ENCODE data around the gene OBP2B. TPM values are rescaled to one million over a fixed set of nuclear protein-coding genes. Genes with fewer than 3 reads are reported as not detected.
"Not testable (repeated sequence)": the region's sequence is repeated elsewhere in the genome, so short reads cannot be mapped to it uniquely, and the experiment has no call there.

Gene OBP2B
- total RNA-seq, 2 experiments from 2014 or later: not detected

DNA sequence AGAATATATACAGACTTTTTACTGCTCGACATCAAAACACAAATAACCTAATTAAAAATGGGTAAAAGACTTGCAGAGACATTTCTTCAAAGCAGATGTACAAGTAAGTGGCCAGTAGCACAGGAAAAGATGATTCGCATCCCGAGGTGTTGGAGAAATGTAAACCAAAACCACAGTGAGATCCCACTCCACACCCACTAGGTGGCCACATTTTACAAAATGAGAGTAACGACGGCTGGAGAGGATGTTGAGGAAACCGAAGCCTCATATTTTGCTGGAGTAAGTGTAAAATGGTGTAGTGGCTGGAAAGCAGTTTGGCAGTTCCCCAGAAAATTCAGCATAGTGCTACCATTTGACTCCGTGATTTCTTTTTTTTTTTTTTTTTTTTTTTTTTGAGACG, 24.1 kb downstream of the OBP2B start:
- Mint-ChIP-seq H3K4me1 (ENCODE audit: low read depth) (peaks cover 14% of the 10 kb centered on the region), H3K4me3 (no peak overlapping the region), H3K9me3 (no peaks in the 10 kb centered on the region), H3K27me3 (ENCODE audit: low read depth) (peaks cover 36% of the 10 kb centered on the region), H3K27ac (no peak overlapping the region), H3K36me3 (ENCODE audit: low read depth) (no peaks in the 10 kb centered on the region)
- intact Hi-C loops (cut with micrococcal nuclease): loop anchor here (1.0 to 5.0 kb wide), 3 partner anchors 52 to 219 kb away; no protein-coding TSS in a partner anchor
- DNase-seq: peak; percentile 69
- CTCF ChIA-PET: interaction anchor here (0.6 to 4.1 kb wide), 6 partner anchors 9 to 301 kb away, joined by 3 to 29 read pairs (median 10); no protein-coding TSS in a partner anchor

GRCh38 chr9:133182151-133182550, 26.9 kb downstream of the OBP2B start:
- H3K27ac Mint-ChIP-seq: no peak overlapping the region
- no peak for DNase-seq
- intact Hi-C loops (cut with micrococcal nuclease): no loop called here
- peaks cover 25% of the 10 kb centered on the region for H3K27me3 Mint-ChIP-seq (ENCODE audit: low read depth)
- peaks cover 14% of the 10 kb centered on the region for H3K4me1 Mint-ChIP-seq (ENCODE audit: low read depth)
- no peak overlapping the region for H3K4me3 Mint-ChIP-seq
- H3K36me3 Mint-ChIP-seq (ENCODE audit: low read depth): no peaks in the 10 kb centered on the region
- CTCF ChIA-PET: interaction anchor here (0.6 to 1.4 kb wide), 3 partner anchors 10 to 281 kb away, joined by 3 read pairs; no protein-coding TSS in a partner anchor
- H3K9me3 Mint-ChIP-seq: no peaks in the 10 kb centered on the region

DNA sequence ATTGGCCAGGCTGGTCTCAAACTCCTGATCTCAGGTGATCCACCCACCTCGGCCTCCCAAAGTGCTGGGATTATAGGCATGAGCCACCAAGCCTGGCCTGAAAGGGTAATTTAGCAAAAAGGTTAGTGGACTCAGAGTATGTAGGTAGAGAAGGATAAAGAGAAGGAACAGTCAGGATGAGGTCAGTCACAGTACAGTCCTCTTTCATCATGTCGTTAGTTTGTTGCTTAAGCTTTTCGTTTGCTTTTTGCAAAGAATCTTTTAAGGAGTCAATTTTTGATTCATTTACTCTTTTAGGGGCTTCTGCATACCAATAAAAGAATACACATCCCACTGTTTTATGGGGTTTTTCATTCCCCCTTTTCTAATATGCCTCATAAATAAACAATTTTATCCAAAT, 27.5 kb downstream of the OBP2B start:
- intact Hi-C loops (cut with micrococcal nuclease): loop anchor here (2.0 kb wide), 1 partner anchor 79 kb away; no protein-coding TSS in a partner anchor
- CTCF ChIA-PET: interaction anchor here (0.6 to 1.4 kb wide), 5 partner anchors 9 to 280 kb away, joined by 3 read pairs; no protein-coding TSS in a partner anchor
- no peak for DNase-seq
- Mint-ChIP-seq H3K27me3 (ENCODE audit: low read depth) (peaks cover 25% of the 10 kb centered on the region), H3K4me1 (ENCODE audit: low read depth) (peaks cover 14% of the 10 kb centered on the region), H3K27ac (no peak overlapping the region), H3K36me3 (ENCODE audit: low read depth) (no peaks in the 10 kb centered on the region), H3K4me3 (no peak overlapping the region), H3K9me3 (no peaks in the 10 kb centered on the region)

DNA sequence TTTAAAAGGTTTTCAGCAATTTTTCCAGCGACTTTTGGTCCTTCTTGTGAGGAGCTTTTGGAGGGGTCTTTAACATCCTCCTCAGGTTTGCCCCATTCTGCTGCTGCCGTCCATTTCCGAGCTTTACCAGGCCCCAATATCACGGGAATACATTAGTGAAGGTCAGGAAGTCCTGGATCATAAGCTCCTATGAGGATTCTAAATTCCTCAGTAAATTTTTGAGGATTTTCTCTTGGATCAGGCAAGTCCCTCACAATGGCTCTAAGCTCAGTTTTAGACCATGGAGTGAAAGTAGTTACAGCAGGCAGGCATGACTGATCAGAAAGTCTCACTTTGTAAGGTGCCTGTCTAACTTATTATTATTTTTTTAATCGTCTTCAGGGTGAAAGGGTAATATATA, 28.1 kb downstream of the OBP2B start:
- Mint-ChIP-seq H3K27me3 (ENCODE audit: low read depth) (peaks cover 23% of the 10 kb centered on the region), H3K4me3 (no peak overlapping the region), H3K4me1 (ENCODE audit: low read depth) (peaks cover 11% of the 10 kb centered on the region), H3K9me3 (no peaks in the 10 kb centered on the region), H3K27ac (no peak overlapping the region), H3K36me3 (ENCODE audit: low read depth) (no peaks in the 10 kb centered on the region)
- intact Hi-C loops (cut with micrococcal nuclease): loop anchor here (2.0 kb wide), 1 partner anchor 78 kb away; no protein-coding TSS in a partner anchor
- DNase-seq: no peak
- CTCF ChIA-PET: interaction anchor here (0.8 to 1.4 kb wide), 8 partner anchors 9 to 149 kb away, joined by 3 to 5 read pairs (median 3); no protein-coding TSS in a partner anchor

DNA sequence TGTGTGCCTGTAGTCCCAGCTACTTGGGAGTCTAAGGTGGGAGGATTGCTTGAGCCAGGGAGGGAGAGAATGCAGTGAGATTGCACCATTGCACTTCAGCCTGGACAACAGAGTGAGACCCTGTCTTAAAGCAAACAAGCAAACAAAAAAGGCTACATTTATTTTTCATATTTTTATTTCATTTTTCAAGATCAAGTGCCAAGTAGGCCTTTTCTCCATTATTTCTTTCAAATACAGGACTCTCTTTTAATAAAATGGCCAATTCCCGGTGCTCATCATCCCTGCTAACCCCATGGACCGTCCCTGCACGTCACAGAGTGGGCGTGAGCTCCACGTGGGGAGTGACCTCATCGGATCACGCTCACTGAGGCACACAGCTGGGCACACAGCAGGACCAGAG, 36.0 kb downstream of the OBP2B start:
- intact Hi-C loops (cut with micrococcal nuclease): no loop called here
- H3K9me3 Mint-ChIP-seq: no peaks in the 10 kb centered on the region
- CTCF ChIA-PET: interaction anchor here (2.1 to 5.5 kb wide), 2 partner anchors 13 to 14 kb away, joined by 10 to 29 read pairs; no protein-coding TSS in a partner anchor
- no peaks in the 10 kb centered on the region for H3K36me3 Mint-ChIP-seq (ENCODE audit: low read depth)
- no peaks in the 10 kb centered on the region for H3K4me1 Mint-ChIP-seq (ENCODE audit: low read depth)
- DNase-seq: no peak
- H3K4me3 Mint-ChIP-seq: no peak overlapping the region
- no peak overlapping the region for H3K27ac Mint-ChIP-seq
- no peaks in the 10 kb centered on the region for H3K27me3 Mint-ChIP-seq (ENCODE audit: low read depth)

GRCh38 chr9:133171161-133171961, 37.7 kb downstream of the OBP2B start:
- H3K36me3 Mint-ChIP-seq (ENCODE audit: low read depth): no peaks in the 10 kb centered on the region
- no peak for DNase-seq
- intact Hi-C loops (cut with micrococcal nuclease): no loop called here
- H3K27ac Mint-ChIP-seq: no peak overlapping the region
- H3K4me1 Mint-ChIP-seq (ENCODE audit: low read depth): no peaks in the 10 kb centered on the region
- no peaks in the 10 kb centered on the region for H3K9me3 Mint-ChIP-seq
- no peak overlapping the region for H3K4me3 Mint-ChIP-seq
- no peaks in the 10 kb centered on the region for H3K27me3 Mint-ChIP-seq (ENCODE audit: low read depth)
- CTCF ChIA-PET: interaction anchor here (0.9 to 2.1 kb wide), 2 partner anchors 10 to 15 kb away, joined by 3 to 10 read pairs; no protein-coding TSS in a partner anchor

DNA sequence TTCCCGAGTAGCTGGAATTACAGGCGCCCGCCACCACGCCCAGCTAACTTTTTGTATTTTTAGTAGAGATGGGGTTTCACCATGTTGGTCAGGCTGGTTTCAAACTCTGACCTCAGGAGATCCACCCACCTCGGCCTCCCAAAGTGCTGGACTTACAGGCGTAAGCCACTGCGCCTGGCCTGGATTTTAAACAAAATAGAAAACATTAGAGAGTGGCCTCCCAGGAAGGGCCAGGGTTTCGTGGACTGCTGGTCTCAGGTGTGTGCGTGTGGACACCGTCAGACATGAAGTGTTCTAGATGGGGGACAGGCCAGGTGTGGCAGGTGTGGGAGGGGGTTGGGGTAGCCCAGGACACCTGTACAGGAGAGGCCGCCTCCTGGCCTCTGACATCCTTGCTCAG, 38.3 kb downstream of the OBP2B start:
- H3K27me3 Mint-ChIP-seq (ENCODE audit: low read depth): no peaks in the 10 kb centered on the region
- intact Hi-C loops (cut with micrococcal nuclease): no loop called here
- H3K4me1 Mint-ChIP-seq (ENCODE audit: low read depth): no peaks in the 10 kb centered on the region
- no peaks in the 10 kb centered on the region for H3K36me3 Mint-ChIP-seq (ENCODE audit: low read depth)
- no peaks in the 10 kb centered on the region for H3K9me3 Mint-ChIP-seq
- H3K27ac Mint-ChIP-seq: no peak overlapping the region
- no peak for DNase-seq
- CTCF ChIA-PET: interaction anchor here (2.1 kb wide), 1 partner anchor 16 kb away, joined by 10 read pairs; no protein-coding TSS in a partner anchor
- H3K4me3 Mint-ChIP-seq: no peak overlapping the region

DNA sequence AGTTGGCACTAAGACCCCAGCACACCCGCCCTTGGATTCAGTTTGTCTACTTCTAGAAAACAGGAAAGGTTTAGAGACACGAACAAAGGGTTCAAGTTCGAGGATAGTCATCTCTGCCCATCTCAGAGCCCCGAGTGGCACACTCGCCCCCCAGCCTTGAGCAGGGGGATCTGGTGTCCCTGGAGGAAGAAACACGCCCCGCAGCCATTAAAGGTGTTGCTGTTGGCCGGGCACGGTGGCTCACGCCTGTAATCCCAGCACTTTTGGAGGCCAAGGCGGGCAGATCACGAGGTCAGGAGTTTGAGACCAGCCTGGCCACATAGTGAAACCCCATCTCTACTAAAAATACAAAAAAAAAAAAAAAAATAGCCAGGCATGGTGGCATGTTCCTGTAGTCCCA, 39.4 kb downstream of the OBP2B start:
- CTCF ChIA-PET: interaction anchor here (0.8 kb wide), 1 partner anchor 11 kb away, joined by 3 read pairs; no protein-coding TSS in a partner anchor

GRCh38 chr9:133169102-133169501, 39.9 kb downstream of the OBP2B start:
- Mint-ChIP-seq H3K4me3 (no peak overlapping the region), H3K27me3 (ENCODE audit: low read depth) (no peaks in the 10 kb centered on the region), H3K27ac (no peak overlapping the region), H3K4me1 (ENCODE audit: low read depth) (peaks cover under 1% of the 10 kb centered on the region), H3K36me3 (ENCODE audit: low read depth) (no peaks in the 10 kb centered on the region), H3K9me3 (no peaks in the 10 kb centered on the region)
- CTCF ChIA-PET: no interaction called here
- no peak for DNase-seq
- intact Hi-C loops (cut with micrococcal nuclease): no loop called here

More for the DNA sequence above, 39.4 kb downstream of the OBP2B start:
- H3K4me3 Mint-ChIP-seq; intact Hi-C loops (cut with micrococcal nuclease); H3K9me3 Mint-ChIP-seq; H3K36me3 Mint-ChIP-seq (ENCODE audit: low read depth); H3K4me1 Mint-ChIP-seq (ENCODE audit: low read depth); DNase-seq; H3K27ac Mint-ChIP-seq; H3K27me3 Mint-ChIP-seq (ENCODE audit: low read depth): not testable (repeated sequence)

- CTCF ChIA-PET: interaction anchor here (0.7 kb wide), 1 partner anchor 18 kb away, joined by 3 read pairs; no protein-coding TSS in a partner anchor
- H3K4me3 Mint-ChIP-seq: no peak overlapping the region
- no peak for DNase-seq
- H3K4me1 Mint-ChIP-seq (ENCODE audit: low read depth): peaks cover 2% of the 10 kb centered on the region
- H3K27me3 Mint-ChIP-seq (ENCODE audit: low read depth): no peaks in the 10 kb centered on the region
- H3K9me3 Mint-ChIP-seq: no peaks in the 10 kb centered on the region
- no peaks in the 10 kb centered on the region for H3K36me3 Mint-ChIP-seq (ENCODE audit: low read depth)
- intact Hi-C loops (cut with micrococcal nuclease): no loop called here
- H3K27ac Mint-ChIP-seq: no peak overlapping the region
These were observed 40.6 kb downstream of the OBP2B start for GRCh38 chr9:133168432-133168831.

GRCh38 chr9:133167769-133168168, 41.3 kb downstream of the OBP2B start:
- H3K27me3 Mint-ChIP-seq (ENCODE audit: low read depth): no peaks in the 10 kb centered on the region
- H3K27ac Mint-ChIP-seq: no peak overlapping the region

GRCh38 chr9:133167096-133167730, 41.8 kb downstream of the OBP2B start:
- intact Hi-C loops (cut with micrococcal nuclease): no loop called here
- no peak for DNase-seq
- CTCF ChIA-PET: interaction anchor here (1.2 kb wide), 1 partner anchor 72 kb away, joined by 3 read pairs; no protein-coding TSS in a partner anchor
- no peaks in the 10 kb centered on the region for H3K27me3 Mint-ChIP-seq (ENCODE audit: low read depth)
- no peak overlapping the region for H3K4me3 Mint-ChIP-seq
- no peak overlapping the region for H3K27ac Mint-ChIP-seq
- peaks cover 2% of the 10 kb centered on the region for H3K4me1 Mint-ChIP-seq (ENCODE audit: low read depth)
- no peaks in the 10 kb centered on the region for H3K36me3 Mint-ChIP-seq (ENCODE audit: low read depth)
- H3K9me3 Mint-ChIP-seq: no peaks in the 10 kb centered on the region

More at GRCh38 chr9:133167769-133168168, 41.3 kb downstream of the OBP2B start:
- CTCF ChIA-PET: no interaction called here
- no peak overlapping the region for H3K4me3 Mint-ChIP-seq
- no peaks in the 10 kb centered on the region for H3K9me3 Mint-ChIP-seq
- peaks cover 2% of the 10 kb centered on the region for H3K4me1 Mint-ChIP-seq (ENCODE audit: low read depth)
- H3K36me3 Mint-ChIP-seq (ENCODE audit: low read depth): no peaks in the 10 kb centered on the region
- DNase-seq: no peak
- intact Hi-C loops (cut with micrococcal nuclease): no loop called here
